ENCODE data around the gene PPP1R9A. TPM values are rescaled to one million over a fixed set of nuclear protein-coding genes. Genes with fewer than 3 reads are reported as not detected.

The PPP1R9A gene
- total RNA-seq, 1 donor from 2014 or later = 57.2 TPM

- no peak overlapping the region for H3K27ac Mint-ChIP-seq
- H3K4me3 Mint-ChIP-seq (ENCODE audit: low read depth) = no peak overlapping the region
- H3K27me3 Mint-ChIP-seq = no peaks in the 10 kb centered on the region
- H3K9me3 Mint-ChIP-seq (ENCODE audit: low read depth) = peaks cover 16% of the 10 kb centered on the region
- H3K36me3 Mint-ChIP-seq (ENCODE audit: insufficient read depth) = peaks cover 2% of the 10 kb centered on the region
- no peak for TF ChIP-seq CTCF (IDR thresholded peaks at IDR 0.05; ENCODE audit: unreplicated experiment)
- no peak for DNase-seq (ENCODE audit: low spot score, unreplicated experiment)
- H3K4me1 Mint-ChIP-seq (ENCODE audit: low read depth) = peaks cover 4% of the 10 kb centered on the region
Observed at GRCh38 chr7:95238252-95238943, 331.0 kb downstream of the PPP1R9A start.

- no peak overlapping the region for H3K4me3 Mint-ChIP-seq (ENCODE audit: low read depth)
Observed at GRCh38 chr7:95240921-95241320, 333.5 kb downstream of the PPP1R9A start.

GRCh38 chr7:95242266-95242665 lies 334.9 kb downstream of the PPP1R9A start:
- Mint-ChIP-seq H3K27me3 (no peaks in the 10 kb centered on the region), H3K9me3 (ENCODE audit: low read depth) (no peaks in the 10 kb centered on the region), H3K27ac (no peak overlapping the region), H3K4me1 (ENCODE audit: low read depth) (peaks cover 10% of the 10 kb centered on the region), H3K36me3 (ENCODE audit: insufficient read depth) (no peaks in the 10 kb centered on the region), H3K4me3 (ENCODE audit: low read depth) (no peak overlapping the region)
- no peak for TF ChIP-seq CTCF (IDR thresholded peaks at IDR 0.05; ENCODE audit: unreplicated experiment)
- DNase-seq (ENCODE audit: low spot score, unreplicated experiment) = no peak

More at GRCh38 chr7:95240921-95241320, 333.5 kb downstream of the PPP1R9A start:
- Mint-ChIP-seq H3K27ac (no peak overlapping the region), H3K27me3 (no peaks in the 10 kb centered on the region), H3K4me1 (ENCODE audit: low read depth) (peaks cover 4% of the 10 kb centered on the region), H3K9me3 (ENCODE audit: low read depth) (no peaks in the 10 kb centered on the region), H3K36me3 (ENCODE audit: insufficient read depth) (no peaks in the 10 kb centered on the region)
- no peak for TF ChIP-seq CTCF (IDR thresholded peaks at IDR 0.05; ENCODE audit: unreplicated experiment)
- DNase-seq (ENCODE audit: low spot score, unreplicated experiment) = no peak

- H3K9me3 Mint-ChIP-seq (ENCODE audit: low read depth) = no peaks in the 10 kb centered on the region
- no peak for DNase-seq (ENCODE audit: low spot score, unreplicated experiment)
- no peaks in the 10 kb centered on the region for H3K27me3 Mint-ChIP-seq
- no peaks in the 10 kb centered on the region for H3K36me3 Mint-ChIP-seq (ENCODE audit: insufficient read depth)
- H3K4me1 Mint-ChIP-seq (ENCODE audit: low read depth) = peaks cover 10% of the 10 kb centered on the region
- no peak for TF ChIP-seq CTCF (IDR thresholded peaks at IDR 0.05; ENCODE audit: unreplicated experiment)
- H3K27ac Mint-ChIP-seq = no peak overlapping the region
- H3K4me3 Mint-ChIP-seq (ENCODE audit: low read depth) = no peak overlapping the region
Observed at GRCh38 chr7:95244616-95245015, 337.2 kb downstream of the PPP1R9A start.

- Mint-ChIP-seq H3K27ac (no peak overlapping the region), H3K27me3 (no peaks in the 10 kb centered on the region)
Observed at GRCh38 chr7:95245828-95246500, 338.6 kb downstream of the PPP1R9A start.

More at GRCh38 chr7:95245828-95246500, 338.6 kb downstream of the PPP1R9A start:
- Mint-ChIP-seq H3K36me3 (ENCODE audit: insufficient read depth) (peaks cover 1% of the 10 kb centered on the region), H3K4me3 (ENCODE audit: low read depth) (no peak overlapping the region), H3K9me3 (ENCODE audit: low read depth) (no peaks in the 10 kb centered on the region), H3K4me1 (ENCODE audit: low read depth) (peaks cover 10% of the 10 kb centered on the region)
- TF ChIP-seq CTCF (IDR thresholded peaks at IDR 0.05; ENCODE audit: unreplicated experiment) = no peak
- DNase-seq (ENCODE audit: low spot score, unreplicated experiment) = no peak

Data from progenitor cell of endocrine pancreas (in vitro differentiated cells).